Spleen (tissue), 7 donors: ENCODE data around the gene CPSF4L.

Experiments
- CTCF ChIP-seq, 11 experiments: fragments of 200-600 bp in 7 of 11; fragments of 450-650 bp in 4 of 11; sonication (generic) in 4 of 11; IDR thresholded peaks in 8 of 11; conservative IDR thresholded peaks in 3 of 11; 1 replicate in 7 of 11; 2 replicates in 4 of 11; pipeline versions ENCODE4 v1.4.0 to v1.8.0; 2016 to 2021; ENCODE audit warnings: antibody characterized with exemption in 11 of 11, inconsistent platforms in 4 of 11, mild to moderate bottlenecking in 1 of 11
- POLR2AphosphoS5 ChIP-seq, 3 donors: sonication (generic); formaldehyde crosslinking; IDR thresholded peaks; one replicate each; pipeline ENCODE4 v1.5.1; 2017; ENCODE audit warnings: antibody characterized with exemption in 3 of 3
- donor health status: DM: no; HTN: no; CAD: no; lungs with moderate emphysema.
- donor health status: DM: no; HTN: no; CAD: no.
- donor health status: DM: no; HTN: no; CAD: no.

DNA sequence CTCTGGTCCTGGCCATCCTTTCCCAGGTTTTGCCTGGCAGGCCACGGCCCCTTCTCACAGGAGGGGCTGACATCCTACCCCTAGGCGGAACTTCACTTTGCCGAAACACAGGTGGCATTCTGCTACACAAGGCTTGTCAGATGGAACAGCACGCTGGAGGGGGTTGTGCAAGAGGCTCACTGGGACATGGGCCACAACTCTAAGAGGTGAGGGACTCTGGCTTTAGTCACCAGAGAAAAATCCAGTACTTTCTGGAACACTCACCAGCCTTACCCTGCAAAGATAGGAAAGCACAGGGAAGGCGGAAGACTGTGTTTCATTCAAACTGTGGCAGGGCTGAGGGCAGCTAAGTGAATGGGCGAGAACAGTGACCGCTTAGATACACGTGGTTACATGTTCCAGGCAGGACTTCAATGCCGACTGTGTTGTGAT lies 31.8 kb upstream of the CPSF4L start:
- TF ChIP-seq CTCF (IDR thresholded peaks at IDR 0.05 in 8 of 11, conservative IDR thresholded peaks at IDR 0.05 in 3 of 11), result no peak
- peak in 1 of 3 donors; percentile 16 for TF ChIP-seq POLR2AphosphoS5 (IDR thresholded peaks at IDR 0.05)
